Fibroblast of peridontal ligament (primary cell): ENCODE data around the gene CUL3.

ENCODE experiments used
- DNase-seq: peaks from one replicate; pipeline ENCODE4 v3.0.0-alpha.2; 2010; ENCODE audit errors: extremely low read depth

Gene CUL3

GRCh38 chr2:224426656-224427055 lies 158.5 kb downstream of the CUL3 start:
- DNase-seq, result no peak

- no peak for DNase-seq
Measured at GRCh38 chr2:224421065-224421464, 164.1 kb downstream of the CUL3 start.
